H9 (cell line): Measurements from ENCODE around the gene LHX1. TPM values are rescaled to one million over a fixed set of nuclear protein-coding genes. Genes with fewer than 3 reads are reported as not detected.

Source experiments
- DNase-seq: peaks from one replicate; pipeline ENCODE4 v3.0.0-alpha.2; 2017
- H2AFZ ChIP-seq: one replicate; pipeline ENCODE4 v1.6.1; 2013; ENCODE audit warnings: mild to moderate bottlenecking, low read length, control low read depth, moderate library complexity
- H2AK5ac ChIP-seq: 2 replicates; pipeline ENCODE4 v1.6.1; 2013; ENCODE audit warnings: low read length, control low read depth, mixed read lengths; ENCODE audit not compliant: insufficient read length
- H2BK120ac ChIP-seq: one replicate; pipeline ENCODE4 v1.6.1; 2013; ENCODE audit warnings: low read depth, mild to moderate bottlenecking, low read length, control low read depth, inconsistent platforms; ENCODE audit not compliant: poor library complexity, severe bottlenecking
- H2BK12ac ChIP-seq: 2 replicates; pipeline ENCODE4 v1.6.1; 2013; ENCODE audit warnings: low read length, control low read depth, mixed read lengths, low read depth; ENCODE audit not compliant: insufficient read length
- H2BK15ac ChIP-seq: 2 replicates; pipeline ENCODE4 v1.6.1; 2013; ENCODE audit warnings: low read depth, low read length, control low read depth
- H2BK20ac ChIP-seq: one replicate; pipeline ENCODE4 v1.6.1; 2013; ENCODE audit warnings: low read depth, mild to moderate bottlenecking, low read length, control low read depth, inconsistent platforms; ENCODE audit not compliant: poor library complexity, severe bottlenecking
- H2BK5ac ChIP-seq: 2 replicates; pipeline ENCODE4 v1.6.1; 2013; ENCODE audit warnings: low read length, control low read depth, mixed read lengths; ENCODE audit not compliant: insufficient read length
- H3K14ac ChIP-seq: 2 replicates; pipeline ENCODE4 v1.6.1; 2013; ENCODE audit warnings: low read length, control low read depth; ENCODE audit not compliant: insufficient read depth
- H3K18ac ChIP-seq: 2 replicates; pipeline ENCODE4 v1.6.1; 2013; ENCODE audit warnings: low read depth, mild to moderate bottlenecking, mixed read lengths, low read length, control low read depth; ENCODE audit not compliant: insufficient read length
- H3K23ac ChIP-seq: 2 replicates; pipeline ENCODE4 v1.6.1; 2013; ENCODE audit warnings: low read length, control low read depth, mixed read lengths, low read depth; ENCODE audit not compliant: insufficient read length
- H3K23me2 ChIP-seq: 2 replicates; pipeline ENCODE4 v1.6.1; 2013; ENCODE audit warnings: low read depth, mild to moderate bottlenecking, mixed read lengths, low read length, control low read depth; ENCODE audit not compliant: insufficient read length, poor library complexity, severe bottlenecking
- H3K27ac ChIP-seq: 2 replicates; pipeline ENCODE4 v1.5.1; 2013; ENCODE audit warnings: low read length, control low read depth, mixed read lengths, low read depth; ENCODE audit not compliant: insufficient read length
- H3K27me3 ChIP-seq: 2 replicates; pipeline ENCODE4 v1.6.1; 2013; ENCODE audit warnings: low read length, control low read depth, inconsistent platforms; ENCODE audit not compliant: insufficient read depth
- H3K4ac ChIP-seq: 2 replicates; pipeline ENCODE4 v1.6.1; 2013; ENCODE audit warnings: low read depth, mild to moderate bottlenecking, control low read depth, inconsistent platforms, low read length, moderate library complexity
- H3K4me1 ChIP-seq: 2 replicates; pipeline ENCODE4 v1.6.1; 2013; ENCODE audit warnings: low read length, control low read depth, inconsistent platforms; ENCODE audit not compliant: insufficient read depth
- H3K4me2 ChIP-seq: 2 replicates; pipeline ENCODE4 v1.6.1; 2013; ENCODE audit warnings: low read length, control low read depth, mixed read lengths; ENCODE audit not compliant: insufficient read length, insufficient read depth
- H3K56ac ChIP-seq: 2 replicates; pipeline ENCODE4 v1.6.1; 2013; ENCODE audit warnings: low read depth, mild to moderate bottlenecking, mixed read lengths, low read length, control low read depth; ENCODE audit not compliant: insufficient read length
- H3K79me1 ChIP-seq: 2 replicates; pipeline ENCODE4 v1.6.1; 2013; ENCODE audit warnings: low read depth, mild to moderate bottlenecking, moderate library complexity, low read length, control low read depth, inconsistent platforms; ENCODE audit not compliant: insufficient read depth, poor library complexity, severe bottlenecking
- H3K79me2 ChIP-seq: 2 replicates; pipeline ENCODE4 v1.6.1; 2013; ENCODE audit warnings: low read length, control low read depth, inconsistent platforms; ENCODE audit not compliant: insufficient read depth
- H3K9ac ChIP-seq: 2 replicates; pipeline ENCODE4 v1.6.1; 2013; ENCODE audit warnings: low read length, control low read depth, mixed read lengths; ENCODE audit not compliant: insufficient read length; ENCODE audit errors: extremely low read depth
- H3K9me3 ChIP-seq: one replicate; pipeline ENCODE4 v1.6.1; 2013; ENCODE audit warnings: low read depth, low read length, inconsistent platforms; ENCODE audit not compliant: control insufficient read depth
- H3T11ph ChIP-seq: one replicate; pipeline ENCODE4 v1.6.1; 2013; ENCODE audit warnings: mild to moderate bottlenecking, low read length, control low read depth, inconsistent platforms
- H4K20me1 ChIP-seq: one replicate; pipeline ENCODE4 v1.6.1; 2013; ENCODE audit not compliant: control insufficient read depth, insufficient read length, insufficient read depth
- H4K5ac ChIP-seq: 2 replicates; pipeline ENCODE4 v1.6.1; 2013; ENCODE audit warnings: low read depth, mild to moderate bottlenecking, mixed read lengths, low read length, control low read depth; ENCODE audit not compliant: insufficient read length
- H4K8ac ChIP-seq: replicated peaks from 2 replicates; pipeline ENCODE4 v1.6.1; 2013; ENCODE audit warnings: low read length, control low read depth, mixed read lengths, low read depth; ENCODE audit not compliant: insufficient read length
- H4K91ac ChIP-seq: 2 replicates; pipeline ENCODE4 v1.6.1; 2013; ENCODE audit warnings: low read depth, mild to moderate bottlenecking, moderate library complexity, mixed read lengths, low read length, control low read depth; ENCODE audit not compliant: insufficient read length
- H3K27ac Mint-ChIP-seq, 3 experiments: 2 replicates in 2 of 3; 3 replicates in 1 of 3; pipeline ENCODE4 v1.8.0; 2020 to 2021; ENCODE audit warnings: mixed read lengths in 3 of 3, mild to moderate bottlenecking in 1 of 3, moderate library complexity in 1 of 3
- H3K27me3 Mint-ChIP-seq: 2 replicates; pipeline ENCODE4 v1.8.0; 2021; ENCODE audit warnings: low read depth, mild to moderate bottlenecking, moderate library complexity, mixed read lengths
- H3K36me3 Mint-ChIP-seq, 3 experiments: 2 replicates in 2 of 3; 3 replicates in 1 of 3; pipeline ENCODE4 v1.8.0; 2020 to 2021; ENCODE audit warnings: low read depth in 3 of 3, mixed read lengths in 3 of 3; ENCODE audit not compliant: insufficient read depth in 1 of 3
- H3K4me1 Mint-ChIP-seq, 2 experiments: 2 replicates each; pipeline ENCODE4 v1.8.0; 2020; ENCODE audit warnings: mixed read lengths in 2 of 2
- H3K4me3 Mint-ChIP-seq, 2 experiments: 2 replicates in 1 of 2; 3 replicates in 1 of 2; pipeline ENCODE4 v1.8.0; 2020 to 2021; ENCODE audit warnings: mild to moderate bottlenecking in 2 of 2, mixed read lengths in 2 of 2, moderate library complexity in 1 of 2
- H3K9me3 Mint-ChIP-seq, 2 experiments: 2 replicates in 1 of 2; 3 replicates in 1 of 2; pipeline ENCODE4 v1.8.0; 2020; ENCODE audit warnings: mild to moderate bottlenecking in 2 of 2, mixed read lengths in 2 of 2, moderate library complexity in 1 of 2
- WGBS: extraction: QIAGEN DNeasy Blood & Tissue Kit; methylation state at CpG from one replicate; pipeline ENCODE4 v1.1.7; 2013; ENCODE audit warnings: missing lambda C conversion rate, low lambda C conversion rate, mixed read lengths; ENCODE audit not compliant: insufficient read length; ENCODE audit errors: extremely low coverage; 5-methylcytosine and 5-hydroxymethylcytosine counted together
- total RNA-seq: library from RNA; stranded (reverse); gene quantifications from 2 replicates; pipeline ENCODE4 v1.2.1, GENCODE V29; 2021
- TF ChIP-seq, protein P1 (sequence below): fragments of 200-600 bp; sonication (generic); conservative IDR thresholded peaks from 3 replicates; pipeline ENCODE4 v1.8.0; 2021; ENCODE audit warnings: antibody characterized with exemption, mild to moderate bottlenecking

Gene LHX1
- total RNA-seq, 1 experiment from 2014 or later: 0.22 TPM

- TF ChIP-seq, protein P1, sequence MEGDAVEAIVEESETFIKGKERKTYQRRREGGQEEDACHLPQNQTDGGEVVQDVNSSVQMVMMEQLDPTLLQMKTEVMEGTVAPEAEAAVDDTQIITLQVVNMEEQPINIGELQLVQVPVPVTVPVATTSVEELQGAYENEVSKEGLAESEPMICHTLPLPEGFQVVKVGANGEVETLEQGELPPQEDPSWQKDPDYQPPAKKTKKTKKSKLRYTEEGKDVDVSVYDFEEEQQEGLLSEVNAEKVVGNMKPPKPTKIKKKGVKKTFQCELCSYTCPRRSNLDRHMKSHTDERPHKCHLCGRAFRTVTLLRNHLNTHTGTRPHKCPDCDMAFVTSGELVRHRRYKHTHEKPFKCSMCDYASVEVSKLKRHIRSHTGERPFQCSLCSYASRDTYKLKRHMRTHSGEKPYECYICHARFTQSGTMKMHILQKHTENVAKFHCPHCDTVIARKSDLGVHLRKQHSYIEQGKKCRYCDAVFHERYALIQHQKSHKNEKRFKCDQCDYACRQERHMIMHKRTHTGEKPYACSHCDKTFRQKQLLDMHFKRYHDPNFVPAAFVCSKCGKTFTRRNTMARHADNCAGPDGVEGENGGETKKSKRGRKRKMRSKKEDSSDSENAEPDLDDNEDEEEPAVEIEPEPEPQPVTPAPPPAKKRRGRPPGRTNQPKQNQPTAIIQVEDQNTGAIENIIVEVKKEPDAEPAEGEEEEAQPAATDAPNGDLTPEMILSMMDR: no peak
- no peaks in the 10 kb centered on the region for H4K20me1 ChIP-seq
- H3K23ac ChIP-seq: no peak overlapping the region
- no peak overlapping the region for H3K14ac ChIP-seq
- no peak overlapping the region for H2AFZ ChIP-seq
- H3K4me2 ChIP-seq: peak overlapping the region; percentile 16
- H3T11ph ChIP-seq: no peak overlapping the region
- no peak overlapping the region for H3K9ac ChIP-seq
- H3K18ac ChIP-seq: no peak overlapping the region
- no peak overlapping the region for H2BK15ac ChIP-seq
- peaks cover 7% of the 10 kb centered on the region; the same call in 1 of the 2 replicates for H3K4me1 ChIP-seq
- no peak overlapping the region for H2BK20ac ChIP-seq
- H3K79me2 ChIP-seq: no peaks in the 10 kb centered on the region
- H3K4me3 Mint-ChIP-seq: peak overlapping the region in 1 of 2 experiments; percentile 67; a peak in 3 of 5 replicates
- no peak overlapping the region for H3K27ac ChIP-seq
- WGBS: no CpG with 5 or more reads among the region's 16 CpGs
- H4K5ac ChIP-seq: no peak overlapping the region
- peaks cover 30% of the 10 kb centered on the region for H3K23me2 ChIP-seq
- peaks cover 0 to 8% of the 10 kb centered on the region in 2 experiments; a peak in 2 of 5 replicates for H3K9me3 Mint-ChIP-seq
- H3K79me1 ChIP-seq: no peaks in the 10 kb centered on the region
- H2AK5ac ChIP-seq: no peak overlapping the region
- H4K91ac ChIP-seq: no peak overlapping the region
- peaks cover 100% of the 10 kb centered on the region for H3K27me3 Mint-ChIP-seq
- no peak overlapping the region for H2BK120ac ChIP-seq
- no peaks in the 10 kb centered on the region for H3K9me3 ChIP-seq
- no peak overlapping the region for H3K56ac ChIP-seq
- no peak overlapping the region for H4K8ac ChIP-seq
- peaks cover 70% of the 10 kb centered on the region for H3K27me3 ChIP-seq
- no peak overlapping the region for H2BK12ac ChIP-seq
- DNase-seq: no peak
- no peak overlapping the region for H3K4ac ChIP-seq
- no peak overlapping the region for H2BK5ac ChIP-seq
- no peak overlapping the region for H3K27ac Mint-ChIP-seq
- no peaks in the 10 kb centered on the region for H3K36me3 Mint-ChIP-seq
- peaks cover 73 to 84% of the 10 kb centered on the region in 2 experiments for H3K4me1 Mint-ChIP-seq
Measured at GRCh38 chr17:36932383-36932693, 4.9 kb upstream of the LHX1 start.
